Astrocyte of the cerebellum (primary cell): ENCODE data around the gene SLC25A45.

Experiments used
- DNase-seq: peaks from one replicate; pipeline ENCODE4 v3.0.0-alpha.2; 2011; ENCODE audit warnings: low read depth
- H3K4me3 ChIP-seq: 2 replicates; pipeline ENCODE4 v1.5.1; 2011; ENCODE audit warnings: mild to moderate bottlenecking, low read depth, low read length, moderate library complexity
- in situ Hi-C: cut with HindIII; loops from 2 replicates; pipeline ENCODE4 v1.10.0; 2017; ENCODE audit warnings: low sequenced_read_pairs
- TF ChIP-seq, protein P1 (sequence below): IDR thresholded peaks from 2 replicates; pipeline ENCODE4 v1.5.1; 2012; ENCODE audit warnings: low read length, low read depth, moderate library complexity, mild to moderate bottlenecking; ENCODE audit errors: missing control alignments

The SLC25A45 gene

DNA sequence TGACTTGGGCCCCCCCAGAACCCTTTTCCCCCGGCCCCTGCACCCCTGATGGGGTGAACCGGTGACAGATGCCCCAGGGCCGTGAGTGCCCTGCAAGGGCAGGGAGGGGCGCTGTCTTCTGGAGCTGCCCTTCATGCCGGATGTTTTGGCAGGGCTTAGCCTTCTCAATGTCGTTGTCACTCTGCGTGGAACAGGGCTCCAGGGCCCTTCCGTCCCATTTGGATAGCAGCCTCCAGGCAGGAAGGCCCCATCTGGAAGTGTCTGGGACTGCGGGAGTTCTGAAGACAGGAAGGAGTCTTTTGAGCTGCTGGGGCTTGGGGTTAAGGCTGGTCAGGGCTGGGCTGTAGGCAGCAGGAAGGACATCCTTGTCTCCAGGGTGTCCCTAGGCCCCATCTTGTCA is 8.6 kb upstream of the SLC25A45 start:
- TF ChIP-seq, protein P1, sequence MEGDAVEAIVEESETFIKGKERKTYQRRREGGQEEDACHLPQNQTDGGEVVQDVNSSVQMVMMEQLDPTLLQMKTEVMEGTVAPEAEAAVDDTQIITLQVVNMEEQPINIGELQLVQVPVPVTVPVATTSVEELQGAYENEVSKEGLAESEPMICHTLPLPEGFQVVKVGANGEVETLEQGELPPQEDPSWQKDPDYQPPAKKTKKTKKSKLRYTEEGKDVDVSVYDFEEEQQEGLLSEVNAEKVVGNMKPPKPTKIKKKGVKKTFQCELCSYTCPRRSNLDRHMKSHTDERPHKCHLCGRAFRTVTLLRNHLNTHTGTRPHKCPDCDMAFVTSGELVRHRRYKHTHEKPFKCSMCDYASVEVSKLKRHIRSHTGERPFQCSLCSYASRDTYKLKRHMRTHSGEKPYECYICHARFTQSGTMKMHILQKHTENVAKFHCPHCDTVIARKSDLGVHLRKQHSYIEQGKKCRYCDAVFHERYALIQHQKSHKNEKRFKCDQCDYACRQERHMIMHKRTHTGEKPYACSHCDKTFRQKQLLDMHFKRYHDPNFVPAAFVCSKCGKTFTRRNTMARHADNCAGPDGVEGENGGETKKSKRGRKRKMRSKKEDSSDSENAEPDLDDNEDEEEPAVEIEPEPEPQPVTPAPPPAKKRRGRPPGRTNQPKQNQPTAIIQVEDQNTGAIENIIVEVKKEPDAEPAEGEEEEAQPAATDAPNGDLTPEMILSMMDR: peak; percentile 11
- DNase-seq: no peak
- in situ Hi-C loops: no loop called here
- H3K4me3 ChIP-seq: peak overlapping the region; percentile 5

DNA sequence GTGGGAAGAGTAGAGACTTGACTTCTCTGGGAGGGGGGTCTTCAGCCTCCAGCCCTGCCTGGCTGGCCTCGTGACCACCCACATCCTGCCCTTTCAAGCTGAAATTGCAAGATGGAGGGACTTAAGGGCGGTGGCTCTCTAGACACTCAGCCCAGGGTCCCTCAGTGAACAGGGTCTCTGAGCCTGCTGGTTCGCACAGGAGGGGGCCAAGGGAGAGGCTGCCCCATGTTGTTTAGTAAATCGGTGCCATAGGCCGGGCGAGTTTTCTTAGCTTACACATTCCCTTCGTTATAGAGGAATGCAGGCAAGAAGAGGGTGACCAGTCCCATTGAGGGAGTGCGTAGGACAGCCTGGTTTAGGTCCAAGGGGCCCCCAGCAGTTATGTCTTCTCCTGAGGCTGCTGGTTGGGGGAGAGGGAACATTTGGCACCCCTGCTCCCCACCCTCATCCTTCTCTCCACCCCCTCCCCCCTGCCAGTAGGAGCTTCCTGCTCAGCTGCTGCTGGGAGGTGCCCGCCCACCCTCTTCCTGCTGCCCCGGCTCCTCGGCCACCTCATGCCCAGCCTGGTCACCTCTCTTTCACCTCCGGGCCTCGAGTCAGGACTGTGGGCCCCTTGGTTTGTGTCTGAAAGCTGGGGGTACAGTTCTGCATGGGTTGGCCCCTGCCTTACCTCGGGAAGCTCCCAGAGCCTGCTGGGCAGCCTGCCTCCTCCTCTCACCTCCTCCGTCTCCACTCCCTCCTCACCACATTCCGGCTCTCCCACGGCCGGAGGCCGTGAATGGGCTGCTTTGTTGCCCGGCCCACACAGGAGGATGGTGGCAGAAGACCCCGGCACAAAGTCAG is 7.9 kb upstream of the SLC25A45 start:
- no peak for DNase-seq
- in situ Hi-C loops: no loop called here
- peak overlapping the region; percentile 5 for H3K4me3 ChIP-seq
- TF ChIP-seq, protein P1: no peak

DNA sequence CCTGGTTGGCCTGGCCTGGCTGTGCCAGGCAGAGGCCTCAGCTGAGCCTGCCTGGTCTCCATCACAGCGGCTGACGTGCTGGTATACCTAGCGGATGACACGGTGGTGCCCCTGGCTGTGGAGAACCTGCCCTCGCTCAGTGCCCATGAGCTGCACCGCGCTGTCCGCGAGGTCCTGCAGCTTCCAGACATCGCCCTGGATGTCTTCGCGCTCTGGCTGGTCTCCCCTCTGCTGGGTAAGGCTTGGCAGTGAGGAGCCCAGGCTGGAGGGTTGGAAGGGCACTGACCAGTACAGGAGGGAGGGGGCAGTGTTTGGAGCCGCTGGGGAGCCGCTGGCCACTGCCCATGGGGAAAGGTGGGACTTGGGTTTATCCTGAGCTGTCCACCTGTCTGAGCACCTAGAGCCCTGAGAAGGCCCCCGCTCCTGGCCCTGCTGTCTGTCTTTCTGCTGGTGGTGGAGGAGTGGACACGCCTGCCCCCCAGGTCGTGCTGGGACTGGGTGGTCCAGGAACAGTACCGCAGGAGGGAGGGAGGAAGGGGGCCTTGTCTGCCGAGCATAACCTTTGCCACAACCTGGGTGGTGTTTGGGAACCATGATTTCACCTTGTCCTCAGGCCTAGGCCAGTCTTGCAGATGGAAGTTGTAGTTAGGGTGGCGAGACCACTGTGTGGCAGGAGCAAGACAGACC is 7.0 kb upstream of the SLC25A45 start:
- TF ChIP-seq, protein P1: no peak
- in situ Hi-C loops: no loop called here
- no peak for DNase-seq
- no peak overlapping the region for H3K4me3 ChIP-seq

DNA sequence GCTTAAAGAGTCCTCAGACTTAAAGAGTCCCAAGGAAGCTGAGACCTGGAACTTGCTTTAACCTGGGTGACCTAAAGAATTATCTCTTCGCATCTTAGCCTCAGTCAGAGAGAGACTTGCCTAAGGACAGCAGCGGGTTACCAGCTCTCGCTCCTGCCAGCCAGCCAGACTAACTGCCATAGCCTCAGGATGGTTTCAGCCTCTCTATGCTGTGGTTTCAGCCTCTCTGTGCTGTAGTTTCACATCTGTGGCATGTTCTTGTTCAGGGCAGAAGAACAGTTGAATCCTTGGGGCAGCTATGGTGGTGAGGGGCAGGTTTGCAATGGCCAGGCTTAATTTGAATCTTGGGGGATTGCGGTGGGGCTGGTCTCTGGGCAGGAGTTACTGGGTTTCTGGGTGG is 6.3 kb upstream of the SLC25A45 start:
- in situ Hi-C loops: no loop called here
- no peak for DNase-seq
- TF ChIP-seq, protein P1: no peak
- no peak overlapping the region for H3K4me3 ChIP-seq

DNA sequence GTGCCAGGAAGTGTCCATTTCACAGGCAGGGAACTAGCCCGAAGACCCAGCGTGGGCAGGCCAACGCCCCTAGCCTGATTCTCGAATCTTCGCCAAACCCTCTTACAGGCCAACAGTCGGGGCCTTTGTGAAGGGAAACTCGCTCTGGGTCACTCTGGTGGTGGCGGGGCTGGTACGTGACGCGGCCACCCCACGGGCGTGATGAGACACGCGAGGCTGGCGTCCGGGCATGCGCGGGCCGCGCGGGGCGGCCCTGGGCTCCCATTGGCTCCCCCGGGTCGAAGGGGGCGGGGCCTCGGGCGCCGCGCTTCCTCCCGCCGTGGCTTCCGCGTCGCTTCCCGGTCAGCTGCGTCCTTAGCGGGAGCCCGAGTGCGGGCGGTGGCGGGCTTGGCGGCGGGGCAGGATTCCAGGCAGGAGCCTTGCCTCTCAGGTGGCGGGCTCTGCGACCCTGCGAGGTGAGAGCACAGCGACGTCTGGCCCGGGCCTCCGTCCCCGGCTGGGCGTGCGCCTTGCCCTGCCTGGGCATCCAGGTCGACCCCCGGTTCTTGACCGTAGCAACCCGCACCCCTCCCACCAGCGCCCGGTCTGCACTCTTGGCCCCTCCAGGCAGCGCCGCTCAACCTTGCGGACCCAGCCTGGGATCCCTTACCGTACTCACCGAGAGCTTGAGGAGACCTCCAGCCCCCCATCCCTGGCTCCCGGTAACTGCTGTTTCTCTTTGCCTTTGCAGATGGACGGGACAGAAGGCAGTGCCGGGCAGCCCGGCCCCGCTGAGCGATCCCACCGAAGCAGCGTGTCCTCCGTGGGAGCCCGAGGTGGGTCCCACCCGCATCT is 4.1 kb upstream of the SLC25A45 start, which contains the start of gene FRMD8:
Gene FRMD8 (plus strand): TSS at position 331 of the 834 bp plus-strand sequence. CDS start 400 bp downstream, at position 731.
- peak; percentile 13 for DNase-seq
- H3K4me3 ChIP-seq: peak within 1 kb of the TSS; percentile 87
- TF ChIP-seq, protein P1: no peak
- in situ Hi-C loops: no loop called here

DNA sequence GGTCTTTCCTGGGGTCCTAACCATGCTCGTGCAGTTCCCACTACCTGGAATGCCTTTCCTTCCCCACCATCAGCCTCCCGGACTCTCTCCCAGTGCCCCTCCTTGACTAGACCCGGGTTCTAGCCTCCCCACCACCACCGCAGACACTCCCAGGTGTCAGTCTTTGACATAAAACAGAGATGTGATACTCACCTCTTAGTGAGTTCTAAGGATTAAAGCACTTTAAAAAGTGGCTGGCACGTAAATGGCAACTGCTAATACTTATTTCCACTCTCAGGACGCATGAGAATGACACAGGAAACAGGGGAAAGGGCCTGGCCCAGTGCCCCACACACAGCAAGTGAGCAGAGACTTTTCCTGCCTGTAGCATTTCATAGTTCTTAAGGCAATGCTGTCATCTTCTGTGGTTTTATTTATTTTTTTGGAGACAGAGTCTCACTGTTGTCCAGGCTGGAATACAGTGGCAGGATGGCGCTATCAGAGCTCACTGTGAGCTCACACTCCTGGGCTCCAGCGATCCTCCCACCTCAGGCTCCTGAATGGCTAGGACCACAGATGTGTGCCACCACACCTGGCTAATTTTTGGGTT is 1.9 kb upstream of the SLC25A45 start:
- TF ChIP-seq, protein P1: no peak
- in situ Hi-C loops: no loop called here
- H3K4me3 ChIP-seq: no peak overlapping the region
- DNase-seq: peak; percentile 5
